Sigmoid colon (tissue), 7 donors: ENCODE data around the gene FADS1. TPM values are rescaled to one million over a fixed set of nuclear protein-coding genes. Genes with fewer than 3 reads are reported as not detected.

Source experiments
- DNase-seq: peaks from one replicate; pipeline ENCODE4 v3.0.0-alpha.2; 2019
- H3K27ac ChIP-seq, 4 donors: fragments of 200-600 bp; sonication (generic); one replicate each; pipeline ENCODE4 v1.5.1; 2016 to 2019; ENCODE audit warnings: mild to moderate bottlenecking in 1 of 4
- H3K27me3 ChIP-seq, 3 donors: fragments of 200-600 bp; sonication (generic); one replicate each; pipeline ENCODE4 v1.5.1; 2019; ENCODE audit warnings: mild to moderate bottlenecking in 1 of 3
- H3K36me3 ChIP-seq, 4 donors: fragments of 200-600 bp; sonication (generic); one replicate each; pipeline ENCODE4 v1.5.1; 2016 to 2019
- H3K4me1 ChIP-seq, 4 donors: fragments of 200-600 bp; sonication (generic); one replicate each; pipeline ENCODE4 v1.5.1; 2017 to 2019
- H3K4me3 ChIP-seq, 4 donors: fragments of 200-600 bp; sonication (generic); one replicate each; pipeline ENCODE4 v1.5.1; 2017 to 2019; ENCODE audit warnings: mild to moderate bottlenecking in 2 of 4, moderate library complexity in 1 of 4
- H3K9me3 ChIP-seq, 4 donors: fragments of 200-600 bp in 3 of 4; sonication (generic) in 3 of 4; one replicate each; pipeline versions ENCODE4 v1.5.1 to v1.6.1; 2013 to 2019
- CTCF ChIP-seq, 4 experiments: fragments of 450-650 bp in 3 of 4; fragments of 200-600 bp in 1 of 4; IDR thresholded peaks; one replicate each; pipeline ENCODE4 v1.5.1; 2016 to 2019; ENCODE audit warnings: antibody characterized with exemption in 4 of 4, mild to moderate bottlenecking in 3 of 4, moderate library complexity in 2 of 4
- EP300 ChIP-seq, 4 donors: sonication (generic); formaldehyde crosslinking; IDR thresholded peaks; one replicate each; pipeline ENCODE4 v1.6.1; 2017; ENCODE audit warnings: antibody characterized with exemption in 4 of 4
- POLR2A ChIP-seq, 2 donors: fragments of 450-650 bp; IDR thresholded peaks; one replicate each; pipeline ENCODE4 v1.6.1; 2016; ENCODE audit warnings: antibody characterized with exemption in 2 of 2, mild to moderate bottlenecking in 2 of 2, moderate library complexity in 2 of 2
- POLR2AphosphoS5 ChIP-seq, 4 donors: sonication (generic); formaldehyde crosslinking; IDR thresholded peaks; one replicate each; pipeline ENCODE4 v1.6.1; 2017; ENCODE audit warnings: antibody characterized with exemption in 4 of 4
- WGBS, 2 donors: extraction: QIAGEN DNeasy Blood & Tissue Kit; methylation state at CpG; one replicate each; pipeline ENCODE4 v1.1.7; 2013; 5-methylcytosine and 5-hydroxymethylcytosine counted together
- intact Hi-C: fragments of 100-400 bp; cut with DNase I; formaldehyde crosslinking; loops from one replicate; pipeline ENCODE4 v1.15.1; 2023
- polyA plus RNA-seq, 3 donors: library from polyadenylated mRNA; stranded (reverse); fragments of 200-250 nt; gene quantifications; one replicate each; pipeline ENCODE4 v1.2.3, GENCODE V29; 2013
- total RNA-seq, 4 donors: library from RNA; depleted of rRNA; stranded (reverse); fragments of >200 nt; gene quantifications; one replicate each; pipeline ENCODE4 v1.1.0, GENCODE V29; 2016
- donor health status: healthy with polysubstance abuse.
- donor health status: Bipolar disorder and iron deficiency.
- donor health status: healthy.

Gene FADS1
- total and polyA plus RNA-seq, 7 donors = 1.2 to 17.7 (median 12.6) TPM

GRCh38 chr11:61777234-61778090 is 39.3 kb downstream of the FADS1 start:
- intact Hi-C loops = no loop called here
- H3K36me3 ChIP-seq = no peaks in the 10 kb centered on the region
- H3K9me3 ChIP-seq = no peaks in the 10 kb centered on the region
- peaks cover 0 to 9% (median 0%) of the 10 kb centered on the region in 3 donors for H3K27me3 ChIP-seq
- no peak overlapping the region for H3K27ac ChIP-seq
- TF ChIP-seq CTCF (IDR thresholded peaks at IDR 0.05) (no peak), EP300 (IDR thresholded peaks at IDR 0.05) (no peak), POLR2AphosphoS5 (IDR thresholded peaks at IDR 0.05) (no peak), POLR2A (IDR thresholded peaks at IDR 0.05) (no peak)
- DNase-seq = no peak
- WGBS, 2 donors = 48 to 77% methylated on average over 67 of the region's 67 CpGs
- H3K4me3 ChIP-seq = peak overlapping the region in 2 of 4 donors; percentile 16 to 18
- H3K4me1 ChIP-seq = peaks cover 0 to 11% (median 9%) of the 10 kb centered on the region in 4 donors

- H3K9me3 ChIP-seq = no peaks in the 10 kb centered on the region
- no peak for TF ChIP-seq POLR2A (IDR thresholded peaks at IDR 0.05)
- TF ChIP-seq CTCF (IDR thresholded peaks at IDR 0.05) = peak in 3 of 4 experiments; percentile 24 to 45 (median 35)
- TF ChIP-seq EP300 (IDR thresholded peaks at IDR 0.05) = no peak
- no peak for TF ChIP-seq POLR2AphosphoS5 (IDR thresholded peaks at IDR 0.05)
- peaks cover 0 to 11% (median 9%) of the 10 kb centered on the region in 4 donors for H3K4me1 ChIP-seq
- no peaks in the 10 kb centered on the region for H3K36me3 ChIP-seq
- DNase-seq = no peak
- H3K27me3 ChIP-seq = peaks cover 0 to 9% (median 0%) of the 10 kb centered on the region in 3 donors
- 73 to 74% methylated on average over 9 of the region's 9 CpGs for WGBS, 2 donors
- intact Hi-C loops = no loop called here
- no peak overlapping the region for H3K4me3 ChIP-seq
- no peak overlapping the region for H3K27ac ChIP-seq
Measured at GRCh38 chr11:61776561-61777075, 40.2 kb downstream of the FADS1 start.

GRCh38 chr11:61775606-61776554 is 40.9 kb downstream of the FADS1 start:
- H3K4me1 ChIP-seq = peaks cover 0 to 11% (median 9%) of the 10 kb centered on the region in 4 donors
- H3K36me3 ChIP-seq = no peaks in the 10 kb centered on the region
- H3K9me3 ChIP-seq = no peaks in the 10 kb centered on the region
- WGBS, 2 donors = 77 to 86% methylated on average over 20 of the region's 20 CpGs
- DNase-seq = no peak
- no peak for TF ChIP-seq CTCF (IDR thresholded peaks at IDR 0.05)
- no peak for TF ChIP-seq POLR2A (IDR thresholded peaks at IDR 0.05)
- TF ChIP-seq POLR2AphosphoS5 (IDR thresholded peaks at IDR 0.05) = no peak
- no peak for TF ChIP-seq EP300 (IDR thresholded peaks at IDR 0.05)
- intact Hi-C loops = no loop called here
- no peak overlapping the region for H3K27ac ChIP-seq
- peaks cover 0 to 9% (median 0%) of the 10 kb centered on the region in 3 donors for H3K27me3 ChIP-seq
- H3K4me3 ChIP-seq = no peak overlapping the region

- WGBS, 2 donors = 95% methylated on average over 6 of the region's 6 CpGs
- Histone ChIP-seq H3K36me3 (no peaks in the 10 kb centered on the region), H3K9me3 (no peaks in the 10 kb centered on the region), H3K4me3 (no peak overlapping the region), H3K4me1 (peaks cover 0 to 11% (median 9%) of the 10 kb centered on the region in 4 donors), H3K27ac (no peak overlapping the region), H3K27me3 (peaks cover 0 to 9% (median 0%) of the 10 kb centered on the region in 3 donors)
- intact Hi-C loops = no loop called here
- DNase-seq = no peak
- TF ChIP-seq POLR2AphosphoS5 (IDR thresholded peaks at IDR 0.05) (no peak), EP300 (IDR thresholded peaks at IDR 0.05) (no peak), POLR2A (IDR thresholded peaks at IDR 0.05) (no peak)
Measured at GRCh38 chr11:61775106-61775505, 41.7 kb downstream of the FADS1 start.
